Measurements from ENCODE around the gene PCNA. TPM values are rescaled to one million over a fixed set of nuclear protein-coding genes. Genes with fewer than 3 reads are reported as not detected.

PCNA gene
- 53.1 and 64.5 TPM in 2 replicates for total RNA-seq

DNA sequence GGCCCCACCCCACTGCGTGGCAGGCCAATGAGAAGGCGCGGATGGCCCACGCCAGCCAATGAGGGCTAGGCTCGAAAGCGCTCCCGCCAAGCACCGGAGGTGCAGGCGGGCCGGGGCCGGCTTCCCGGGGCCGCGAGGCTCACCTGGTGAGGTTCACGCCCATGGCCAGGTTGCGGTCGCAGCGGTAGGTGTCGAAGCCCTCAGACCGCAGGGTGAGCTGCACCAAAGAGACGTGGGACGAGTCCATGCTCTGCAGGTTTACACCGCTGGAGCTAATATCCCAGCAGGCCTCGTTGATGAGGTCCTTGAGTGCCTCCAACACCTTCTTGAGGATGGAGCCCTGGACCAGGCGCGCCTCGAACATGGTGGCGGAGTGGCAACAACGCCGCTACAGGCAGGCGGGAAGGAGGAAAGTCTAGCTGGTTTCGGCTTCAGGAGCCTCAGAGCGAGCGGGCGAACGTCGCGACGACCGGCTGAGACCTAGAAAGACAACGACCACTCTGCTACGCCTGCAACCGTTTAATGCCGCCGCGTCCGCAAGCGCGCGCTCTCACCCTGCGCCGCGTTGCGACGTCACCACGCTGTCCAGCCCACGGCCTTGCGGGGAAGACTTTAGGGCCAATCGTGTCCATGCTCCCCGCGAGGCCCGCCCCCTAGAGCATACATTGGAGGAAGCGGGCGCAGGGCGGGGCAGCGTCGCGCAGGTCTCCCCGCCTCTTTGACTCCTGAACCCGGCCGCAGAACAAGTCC lies at the start of gene PCNA:
PCNA (minus strand) TSS at position 524 of the 750 bp plus-strand sequence; CDS start at position 364, 160 bp downstream.

DNA sequence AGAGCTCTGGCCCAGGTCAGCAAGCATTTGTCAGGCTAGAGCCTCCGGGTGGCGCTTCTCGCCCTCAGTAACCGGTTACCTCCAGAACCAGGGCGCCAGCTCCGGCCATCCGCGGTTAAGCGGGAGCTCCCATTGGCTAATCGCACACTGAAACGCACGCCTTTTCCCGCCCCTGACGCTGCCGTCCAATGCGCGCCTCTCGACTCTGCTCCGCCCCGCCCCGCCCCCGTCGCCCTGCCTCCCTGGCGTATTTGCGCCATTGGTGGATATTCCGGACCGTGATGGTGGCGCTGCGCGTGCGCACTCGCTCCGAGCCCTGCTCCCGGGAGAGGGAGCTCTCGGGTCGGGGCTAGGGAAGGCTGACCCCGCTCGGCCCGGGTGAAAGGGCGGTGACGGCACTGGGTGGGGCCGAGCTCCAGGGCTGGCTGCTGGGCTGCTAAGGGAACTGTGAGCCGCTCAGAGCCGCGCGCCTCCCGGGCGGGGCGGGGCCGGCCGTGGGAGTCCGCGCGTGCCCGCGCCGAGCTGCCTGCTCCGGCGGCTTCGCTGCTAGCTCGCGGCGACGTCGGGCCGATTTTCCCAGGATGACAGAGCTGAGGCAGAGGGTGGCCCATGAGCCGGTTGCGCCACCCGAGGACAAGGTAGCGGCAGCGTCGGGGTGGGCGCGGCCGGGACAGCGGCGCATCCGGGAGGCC lies 6.9 kb upstream of the PCNA start, which contains the start of gene CDS2:
CDS2 (plus strand) TSS at position 497 of the 692 bp plus-strand sequence; CDS start at position 582, 85 bp downstream.

Other genes with a start within 250 kb of the PCNA start
- gene SLC23A2, start 118.4 kb downstream of the PCNA start, total RNA-seq, result 17.3 and 24.8 TPM in 2 replicates
- gene TMEM230, start 6.9 kb downstream of the PCNA start, total RNA-seq, result 82.7 and 83.5 TPM in 2 replicates
- 108 and 109 TPM in 2 replicates for gene CDS2, start 7.0 kb upstream of the PCNA start, total RNA-seq
- gene PROKR2, start 197.0 kb upstream of the PCNA start, total RNA-seq, result not detected in 2 replicates

Measured in dermis lymphatic vessel endothelial cell (primary cell).